ENCODE results near the gene RALGAPA1. TPM values are rescaled to one million over a fixed set of nuclear protein-coding genes. Genes with fewer than 3 reads are reported as not detected.
A peak's percentile ranks its signal among the peaks of the same experiment; 100 is the strongest.

RALGAPA1 gene
- total RNA-seq, 1 experiment from 2014 or later: 24.6 TPM

GRCh38 chr14:35549551-35549950 is 259.5 kb downstream of the RALGAPA1 start:
- DNase-seq (ENCODE audit: low spot score): no peak

GRCh38 chr14:35543006-35543405 is 266.1 kb downstream of the RALGAPA1 start:
- no peak for DNase-seq (ENCODE audit: low spot score)

- no peak for DNase-seq (ENCODE audit: low spot score)
Observed at GRCh38 chr14:35539969-35540368, 269.1 kb downstream of the RALGAPA1 start.

GRCh38 chr14:35535483-35536112 is 273.5 kb downstream of the RALGAPA1 start:
- DNase-seq (ENCODE audit: low spot score): no peak

GRCh38 chr14:35534873-35535482 is 274.1 kb downstream of the RALGAPA1 start:
- no peak for DNase-seq (ENCODE audit: low spot score)

- DNase-seq (ENCODE audit: low spot score): no peak
Observed at GRCh38 chr14:35534208-35534872, 274.8 kb downstream of the RALGAPA1 start.

- DNase-seq (ENCODE audit: low spot score): peak; percentile 53
Observed at GRCh38 chr14:35533357-35534207, 275.5 kb downstream of the RALGAPA1 start, which contains the start of gene INSM2. TSS of gene INSM2 (plus strand) at chr14:35534164. CDS start at chr14:35534253, 89 bp downstream.

GRCh38 chr14:35532783-35533356 is 276.2 kb downstream of the RALGAPA1 start:
- peak; percentile 9 for DNase-seq (ENCODE audit: low spot score)

GRCh38 chr14:35531960-35532747 is 276.9 kb downstream of the RALGAPA1 start:
- no peak for DNase-seq (ENCODE audit: low spot score)

- no peak for DNase-seq (ENCODE audit: low spot score)
Observed at GRCh38 chr14:35526962-35527361, 282.1 kb downstream of the RALGAPA1 start.

GRCh38 chr14:35525695-35526094 is 283.4 kb downstream of the RALGAPA1 start:
- no peak for DNase-seq (ENCODE audit: low spot score)

GRCh38 chr14:35519986-35520385 is 289.1 kb downstream of the RALGAPA1 start:
- DNase-seq (ENCODE audit: low spot score): no peak

GRCh38 chr14:35515916-35516315 is 293.2 kb downstream of the RALGAPA1 start:
- DNase-seq (ENCODE audit: low spot score): no peak

- no peak for DNase-seq (ENCODE audit: low spot score)
Observed at GRCh38 chr14:35512765-35513164, 296.3 kb downstream of the RALGAPA1 start.

GRCh38 chr14:35509846-35510245 is 299.2 kb downstream of the RALGAPA1 start:
- no peak for DNase-seq (ENCODE audit: low spot score)

GRCh38 chr14:35506927-35507326 is 302.2 kb downstream of the RALGAPA1 start:
- no peak for DNase-seq (ENCODE audit: low spot score)

GRCh38 chr14:35506461-35506860 is 302.6 kb downstream of the RALGAPA1 start:
- DNase-seq (ENCODE audit: low spot score): no peak

GRCh38 chr14:35504260-35504659 is 304.8 kb downstream of the RALGAPA1 start:
- DNase-seq (ENCODE audit: low spot score): peak; percentile 19

- DNase-seq (ENCODE audit: low spot score): no peak
Observed at GRCh38 chr14:35503646-35504045, 305.4 kb downstream of the RALGAPA1 start.

GRCh38 chr14:35499180-35499579 is 309.9 kb downstream of the RALGAPA1 start:
- DNase-seq (ENCODE audit: low spot score): no peak

- no peak for DNase-seq (ENCODE audit: low spot score)
Observed at GRCh38 chr14:35495278-35495677, 313.8 kb downstream of the RALGAPA1 start.
